HCT116 (cell line): Measurements from ENCODE around the gene KIF3C. TPM values are rescaled to one million over a fixed set of nuclear protein-coding genes. Genes with fewer than 3 reads are reported as not detected.

ENCODE experiments used
- ATAC-seq: fragments of 200-7000 bp; cut with Tn5 transposase; 2 replicates; pipeline ENCODE4 v1.9.1; 2020; ENCODE audit warnings: mild to moderate bottlenecking, moderate library complexity
- BruUV-seq: library from RNA; stranded (reverse); fragments of 400-500 nt; replicated peaks from 2 replicates; lab custom pipeline; 2021; lab: Mats Ljungman, UMichigan
- CTCF ChIA-PET: fragments of 300-600 bp; sonication (Branson Sonifier 250); formaldehyde crosslinking; loops from one replicate; lab custom pipeline; 2021; ENCODE audit warnings: antibody characterized with exemption; lab: Charles Lee
- POLR2A ChIA-PET: fragments of 300-600, 350-600 bp; sonication (Branson Sonifier 250); formaldehyde crosslinking; loops from one replicate; lab custom pipeline; 2021; ENCODE audit warnings: antibody characterized with exemption; lab: Charles Lee
- RAD21 ChIA-PET, 2 experiments: fragments of 300-600 bp; sonication (Branson Sonifier 250); formaldehyde crosslinking; loops; one replicate each; lab custom pipeline; 2023; ENCODE audit warnings: low total read pairs in 2 of 2; ENCODE audit not compliant: uncharacterized antibody in 2 of 2, unreplicated experiment in 2 of 2, low non-redundant PET in 1 of 2; lab: Charles Lee
- DNase-seq: peaks from one replicate; pipeline ENCODE4 v3.0.0-alpha.2; 2010; ENCODE audit warnings: low read depth, low spot score
- H2AFZ ChIP-seq: fragments of 200-600 bp; shearing (Covaris generic), sonication (generic); 2 replicates; pipeline ENCODE4 v1.6.1; 2017; ENCODE audit warnings: low read depth, mixed run types, mixed read lengths, antibody characterized with exemption, low read length; ENCODE audit not compliant: poor library complexity, severe bottlenecking
- H3K27ac ChIP-seq: 2 replicates; pipeline ENCODE4 v1.5.1; 2012; ENCODE audit warnings: low read depth, low read length
- H3K27me3 ChIP-seq: fragments of 200-600 bp; sonication (generic); 2 replicates; pipeline ENCODE4 v1.6.1; 2016; ENCODE audit warnings: mixed run types, low read length, mixed read lengths; ENCODE audit not compliant: insufficient read depth
- H3K36me3 ChIP-seq, 2 experiments: fragments of 200-500 bp in 1 of 2; fragments of 200-600 bp in 1 of 2; sonication (Bioruptor generic) in 1 of 2; sonication (generic) in 1 of 2; 2 replicates each; pipeline versions ENCODE4 v1.5.1 to v1.6.1; 2014 to 2016; ENCODE audit warnings: low read length in 2 of 2, inconsistent platforms in 1 of 2, mixed read lengths in 1 of 2, mixed run types in 1 of 2; ENCODE audit not compliant: insufficient read depth in 2 of 2, control insufficient read depth in 1 of 2
- H3K4me1 ChIP-seq, 2 experiments: fragments of 200-600 bp in 1 of 2; sonication (generic) in 1 of 2; 2 replicates each; pipeline versions ENCODE4 v1.5.1 to v1.6.1; 2012 to 2017; ENCODE audit warnings: low read length in 2 of 2, inconsistent platforms in 1 of 2, mild to moderate bottlenecking in 1 of 2, mixed read lengths in 1 of 2, mixed run types in 1 of 2, moderate library complexity in 1 of 2; ENCODE audit not compliant: insufficient read depth in 2 of 2, control insufficient read depth in 1 of 2
- H3K4me2 ChIP-seq: fragments of 200-600 bp; sonication (generic); 2 replicates; pipeline ENCODE4 v1.6.1; 2017; ENCODE audit warnings: mixed run types, low read length, mixed read lengths
- H3K4me3 ChIP-seq, 2 experiments: fragments of 200-600 bp in 1 of 2; sonication (generic) in 1 of 2; replicated peaks in 1 of 2; 2 replicates each; pipeline ENCODE4 v1.5.1; 2011 to 2016; ENCODE audit warnings: low read length in 2 of 2, control low read depth in 1 of 2, low read depth in 1 of 2, mild to moderate bottlenecking in 1 of 2, mixed read lengths in 1 of 2, mixed run types in 1 of 2
- H3K79me2 ChIP-seq: fragments of 200-600 bp; sonication (generic); 2 replicates; pipeline ENCODE4 v1.6.1; 2017; ENCODE audit warnings: mild to moderate bottlenecking, mixed run types, low read length, moderate library complexity, mixed read lengths; ENCODE audit not compliant: insufficient read depth
- H3K9ac ChIP-seq: fragments of 200-600 bp; sonication (generic); 2 replicates; pipeline ENCODE4 v1.6.1; 2016; ENCODE audit warnings: low read length, mixed read lengths
- H3K9me2 ChIP-seq: fragments of 200-600 bp; sonication (generic), shearing (Covaris generic); 2 replicates; pipeline ENCODE4 v1.6.1; 2017; ENCODE audit warnings: mixed run types, mild to moderate bottlenecking, moderate library complexity; ENCODE audit not compliant: insufficient read depth
- H3K9me3 ChIP-seq, 2 experiments: fragments of 200-500 bp in 1 of 2; fragments of 200-600 bp in 1 of 2; sonication (Bioruptor generic) in 1 of 2; sonication (generic) in 1 of 2; 2 replicates each; pipeline ENCODE4 v1.6.1; 2014 to 2017; ENCODE audit warnings: low read length in 2 of 2, mixed read lengths in 2 of 2, inconsistent platforms in 1 of 2, low read depth in 1 of 2, mild to moderate bottlenecking in 1 of 2, mixed run types in 1 of 2, moderate library complexity in 1 of 2; ENCODE audit not compliant: control insufficient read depth in 1 of 2, insufficient read depth in 1 of 2
- H4K20me1 ChIP-seq: fragments of 200-600 bp; sonication (generic), shearing (Covaris generic); 2 replicates; pipeline ENCODE4 v1.6.1; 2017; ENCODE audit warnings: mixed run types, mild to moderate bottlenecking, moderate library complexity; ENCODE audit not compliant: insufficient read depth
- ELF1 ChIP-seq: IDR thresholded peaks from 2 replicates; pipeline ENCODE4 v1.6.1; 2012; ENCODE audit warnings: low read depth, borderline replicate concordance
- FOSL1 ChIP-seq: IDR thresholded peaks from 2 replicates; pipeline ENCODE4 v1.6.1; 2012; ENCODE audit warnings: low read depth
- SP1 ChIP-seq: IDR thresholded peaks from 2 replicates; pipeline ENCODE4 v1.6.1; 2012; ENCODE audit warnings: low read depth
- intact Hi-C: fragments of 100-400 bp; cut with micrococcal nuclease; formaldehyde crosslinking; loops from 2 replicates; pipeline ENCODE4 v1.10.0; 2022
- total RNA-seq: library from RNA; stranded (reverse); gene quantifications from one replicate; pipeline ENCODE4 v1.2.1, GENCODE V29; 2021; ENCODE audit not compliant: unreplicated experiment
- TF ChIP-seq, protein P1 (sequence below): IDR thresholded peaks from 2 replicates; pipeline ENCODE4 v1.6.1; 2012; ENCODE audit warnings: low read depth
- TF ChIP-seq, protein P2 (sequence below), 3 experiments: fragments of 200-600 bp in 1 of 3; sonication (generic) in 1 of 3; IDR thresholded peaks in 2 of 3; conservative IDR thresholded peaks in 1 of 3; 2 replicates each; pipeline ENCODE4 v1.5.1; 2012 to 2017; ENCODE audit warnings: low read depth in 2 of 3, low read length in 2 of 3, antibody characterized with exemption in 1 of 3, borderline replicate concordance in 1 of 3, control low read depth in 1 of 3, mild to moderate bottlenecking in 1 of 3, mixed read lengths in 1 of 3, mixed run types in 1 of 3, moderate library complexity in 1 of 3; ENCODE audit not compliant: insufficient read depth in 1 of 3

The KIF3C gene
- total RNA-seq, 1 experiment from 2014 or later = 5.4 TPM

DNA sequence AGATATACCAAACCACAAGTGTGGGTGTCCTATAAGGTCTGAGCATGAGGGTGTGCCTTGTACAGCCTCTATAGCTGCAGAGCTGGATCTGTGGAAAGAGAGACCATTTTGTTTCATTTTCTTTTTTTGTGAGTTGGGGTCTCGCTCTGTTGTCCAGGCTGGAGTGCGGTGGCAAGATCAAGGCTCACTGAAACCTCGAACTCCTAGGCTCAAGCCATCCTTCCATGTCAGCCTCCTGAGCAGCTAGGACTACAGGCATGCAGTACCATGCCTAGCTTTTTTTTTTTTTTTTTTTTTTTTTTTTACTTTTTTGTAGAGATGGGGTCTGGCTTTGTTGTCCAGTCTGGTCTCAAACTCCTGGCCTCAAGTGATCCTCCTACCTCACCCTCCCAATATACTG, 10.7 kb downstream of the KIF3C start:
- peaks cover 5 to 29% of the 10 kb centered on the region in 2 experiments; a peak in 3 of 4 replicates for H3K4me1 ChIP-seq
- H3K27me3 ChIP-seq = no peaks in the 10 kb centered on the region
- ChIA-PET CTCF (interaction anchor here (0.6 kb wide), 1 partner anchor 1052 kb away, joined by 6 read pairs; no protein-coding TSS in a partner anchor), POLR2A (no interaction called here), RAD21 (no interaction called here)
- no peak overlapping the region for H3K4me2 ChIP-seq
- no TSS peak for BruUV-seq
- H3K9me3 ChIP-seq = no peaks in the 10 kb centered on the region
- no peaks in the 10 kb centered on the region for H3K79me2 ChIP-seq
- no peak overlapping the region for H2AFZ ChIP-seq
- H4K20me1 ChIP-seq = no peaks in the 10 kb centered on the region
- no peak overlapping the region for H3K27ac ChIP-seq
- DNase-seq = no peak
- no peak overlapping the region for H3K4me3 ChIP-seq
- intact Hi-C loops = no loop called here
- H3K9me2 ChIP-seq = no peaks in the 10 kb centered on the region
- no peak for TF ChIP-seq FOSL1
- H3K36me3 ChIP-seq = no peaks in the 10 kb centered on the region
- no peak for ATAC-seq
- no peak overlapping the region for H3K9ac ChIP-seq

DNA sequence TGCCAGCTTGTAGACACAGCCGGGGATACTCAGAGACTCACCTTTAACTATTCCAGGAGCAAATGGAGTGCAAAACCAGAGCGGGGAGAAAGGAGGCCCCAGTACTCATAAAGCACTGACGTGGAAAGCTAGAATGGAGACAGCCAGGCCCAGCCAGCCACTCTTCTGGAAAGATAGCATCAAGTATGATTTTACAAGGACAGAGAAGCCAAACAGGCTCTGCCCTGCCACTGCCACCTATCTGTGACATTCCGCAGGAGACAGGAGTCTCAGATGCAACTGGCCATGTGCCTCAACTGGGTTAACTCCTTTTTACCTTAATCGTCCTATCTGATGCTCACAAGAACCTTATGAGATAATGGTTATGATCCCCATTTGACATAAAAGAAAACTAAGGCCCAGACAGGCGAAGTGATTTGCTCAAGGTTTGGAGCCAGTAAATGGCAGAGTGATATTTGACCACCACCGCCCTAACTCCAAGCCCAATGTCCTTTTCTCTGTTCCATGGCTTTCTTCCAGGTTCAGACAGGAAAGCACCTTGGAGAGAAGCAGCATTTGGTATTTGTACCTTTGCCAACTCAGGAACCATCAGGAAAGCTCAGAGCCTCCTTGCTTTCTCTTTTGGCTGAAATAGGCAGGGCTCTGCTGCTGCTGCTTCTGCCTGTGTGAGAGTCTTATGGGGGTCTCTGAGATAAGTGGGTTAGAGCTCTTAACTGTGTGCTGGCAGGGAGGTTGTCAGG, 15.6 kb downstream of the KIF3C start:
- intact Hi-C loops = no loop called here
- no peak overlapping the region for H3K4me2 ChIP-seq
- H3K4me3 ChIP-seq = no peak overlapping the region
- CTCF ChIA-PET = no interaction called here
- RAD21 ChIA-PET = no interaction called here
- no peak overlapping the region for H3K27ac ChIP-seq
- TF ChIP-seq ELF1 = no peak
- no peak for TF ChIP-seq SP1
- TF ChIP-seq, protein P1, sequence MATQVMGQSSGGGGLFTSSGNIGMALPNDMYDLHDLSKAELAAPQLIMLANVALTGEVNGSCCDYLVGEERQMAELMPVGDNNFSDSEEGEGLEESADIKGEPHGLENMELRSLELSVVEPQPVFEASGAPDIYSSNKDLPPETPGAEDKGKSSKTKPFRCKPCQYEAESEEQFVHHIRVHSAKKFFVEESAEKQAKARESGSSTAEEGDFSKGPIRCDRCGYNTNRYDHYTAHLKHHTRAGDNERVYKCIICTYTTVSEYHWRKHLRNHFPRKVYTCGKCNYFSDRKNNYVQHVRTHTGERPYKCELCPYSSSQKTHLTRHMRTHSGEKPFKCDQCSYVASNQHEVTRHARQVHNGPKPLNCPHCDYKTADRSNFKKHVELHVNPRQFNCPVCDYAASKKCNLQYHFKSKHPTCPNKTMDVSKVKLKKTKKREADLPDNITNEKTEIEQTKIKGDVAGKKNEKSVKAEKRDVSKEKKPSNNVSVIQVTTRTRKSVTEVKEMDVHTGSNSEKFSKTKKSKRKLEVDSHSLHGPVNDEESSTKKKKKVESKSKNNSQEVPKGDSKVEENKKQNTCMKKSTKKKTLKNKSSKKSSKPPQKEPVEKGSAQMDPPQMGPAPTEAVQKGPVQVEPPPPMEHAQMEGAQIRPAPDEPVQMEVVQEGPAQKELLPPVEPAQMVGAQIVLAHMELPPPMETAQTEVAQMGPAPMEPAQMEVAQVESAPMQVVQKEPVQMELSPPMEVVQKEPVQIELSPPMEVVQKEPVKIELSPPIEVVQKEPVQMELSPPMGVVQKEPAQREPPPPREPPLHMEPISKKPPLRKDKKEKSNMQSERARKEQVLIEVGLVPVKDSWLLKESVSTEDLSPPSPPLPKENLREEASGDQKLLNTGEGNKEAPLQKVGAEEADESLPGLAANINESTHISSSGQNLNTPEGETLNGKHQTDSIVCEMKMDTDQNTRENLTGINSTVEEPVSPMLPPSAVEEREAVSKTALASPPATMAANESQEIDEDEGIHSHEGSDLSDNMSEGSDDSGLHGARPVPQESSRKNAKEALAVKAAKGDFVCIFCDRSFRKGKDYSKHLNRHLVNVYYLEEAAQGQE = no peak
- TF ChIP-seq, protein P2, sequence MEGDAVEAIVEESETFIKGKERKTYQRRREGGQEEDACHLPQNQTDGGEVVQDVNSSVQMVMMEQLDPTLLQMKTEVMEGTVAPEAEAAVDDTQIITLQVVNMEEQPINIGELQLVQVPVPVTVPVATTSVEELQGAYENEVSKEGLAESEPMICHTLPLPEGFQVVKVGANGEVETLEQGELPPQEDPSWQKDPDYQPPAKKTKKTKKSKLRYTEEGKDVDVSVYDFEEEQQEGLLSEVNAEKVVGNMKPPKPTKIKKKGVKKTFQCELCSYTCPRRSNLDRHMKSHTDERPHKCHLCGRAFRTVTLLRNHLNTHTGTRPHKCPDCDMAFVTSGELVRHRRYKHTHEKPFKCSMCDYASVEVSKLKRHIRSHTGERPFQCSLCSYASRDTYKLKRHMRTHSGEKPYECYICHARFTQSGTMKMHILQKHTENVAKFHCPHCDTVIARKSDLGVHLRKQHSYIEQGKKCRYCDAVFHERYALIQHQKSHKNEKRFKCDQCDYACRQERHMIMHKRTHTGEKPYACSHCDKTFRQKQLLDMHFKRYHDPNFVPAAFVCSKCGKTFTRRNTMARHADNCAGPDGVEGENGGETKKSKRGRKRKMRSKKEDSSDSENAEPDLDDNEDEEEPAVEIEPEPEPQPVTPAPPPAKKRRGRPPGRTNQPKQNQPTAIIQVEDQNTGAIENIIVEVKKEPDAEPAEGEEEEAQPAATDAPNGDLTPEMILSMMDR (IDR thresholded peaks at IDR 0.05 in 2 of 3, conservative IDR thresholded peaks at IDR 0.05 in 1 of 3; ENCODE audit: borderline replicate concordance in 1 of 3, insufficient read depth in 1 of 3, low read depth in 2 of 3, low read length in 2 of 3) = peak in 2 of 3 experiments; percentile 11 to 32; a peak in 2 of 6 replicates
- H3K9me2 ChIP-seq = no peaks in the 10 kb centered on the region
- BruUV-seq = no TSS peak
- POLR2A ChIA-PET = no interaction called here
- H4K20me1 ChIP-seq = no peaks in the 10 kb centered on the region
- no peaks in the 10 kb centered on the region for H3K79me2 ChIP-seq
- H3K4me1 ChIP-seq = peaks cover 0 to 15% of the 10 kb centered on the region in 2 experiments; a peak in 1 of 4 replicates
- no peaks in the 10 kb centered on the region for H3K9me3 ChIP-seq
- peak; percentile 69 for ATAC-seq
- H3K36me3 ChIP-seq = no peaks in the 10 kb centered on the region
- no peak overlapping the region for H3K9ac ChIP-seq
- H3K27me3 ChIP-seq = no peaks in the 10 kb centered on the region
- DNase-seq = no peak
- H2AFZ ChIP-seq = no peak overlapping the region
